Gastrocnemius medialis (tissue), 4 donors: Measurements from ENCODE around the gene MPPED2.

ENCODE experiments used
- CTCF ChIP-seq, 5 experiments: fragments of 450-650 bp in 3 of 5; fragments of 200-600 bp in 2 of 5; sonication (generic) in 2 of 5; IDR thresholded peaks in 4 of 5; conservative IDR thresholded peaks in 1 of 5; 1 replicate in 4 of 5; 2 replicates in 1 of 5; pipeline ENCODE4 v1.5.1; 2016 to 2019; ENCODE audit warnings: antibody characterized with exemption in 5 of 5, mild to moderate bottlenecking in 3 of 5, moderate library complexity in 3 of 5
- POLR2A ChIP-seq, 2 donors: fragments of 450-650 bp; IDR thresholded peaks; one replicate each; pipeline ENCODE4 v1.6.1; 2017; ENCODE audit warnings: antibody characterized with exemption in 2 of 2, mild to moderate bottlenecking in 2 of 2, moderate library complexity in 2 of 2

DNA sequence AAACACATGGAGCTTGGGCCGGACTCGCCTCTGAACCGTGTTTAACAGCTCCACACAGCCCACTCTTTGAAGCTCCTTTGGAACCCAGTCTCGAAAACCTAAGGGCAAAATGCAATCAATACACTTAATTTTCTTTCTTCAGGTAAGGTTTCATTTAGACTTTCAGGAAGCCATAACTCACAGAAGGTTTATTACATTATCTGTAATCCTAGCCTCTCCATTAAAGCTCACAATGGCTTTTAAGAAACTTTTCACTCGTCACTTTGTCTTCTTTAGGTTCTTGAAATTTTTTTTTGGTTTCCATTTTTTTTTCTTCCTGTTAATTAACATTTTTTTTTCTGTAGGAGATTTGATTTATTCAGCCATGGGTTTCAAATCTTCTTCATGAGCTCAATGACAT, 171.9 kb downstream of the MPPED2 start:
- TF ChIP-seq CTCF (IDR thresholded peaks at IDR 0.05 in 4 of 5, conservative IDR thresholded peaks at IDR 0.05 in 1 of 5), result no peak
- no peak for TF ChIP-seq POLR2A (IDR thresholded peaks at IDR 0.05)
